ENCODE results near the gene UBLCP1. TPM values are rescaled to one million over a fixed set of nuclear protein-coding genes. Genes with fewer than 3 reads are reported as not detected.

UBLCP1 gene
- total and polyA plus RNA-seq, 2 of the 8 experiments (the other 6 are each of a cell fraction or from before 2014, with no cell fraction given): 13.0 to 40.9 TPM

- peaks cover 0 to 14% (median 12%) of the 10 kb centered on the region in 4 experiments; a peak in 5 of 7 replicates for H3K27me3 ChIP-seq (replicated peaks in 1 of 4; ENCODE audit: control insufficient read depth in 3 of 4, extremely low read depth in 1 of 4, insufficient read depth in 3 of 4, low read length in 3 of 4)
- no peak overlapping the region; the same call in 1 of the 2 replicates for H4K8ac ChIP-seq (ENCODE audit: extremely low read depth, insufficient read depth, low read length)
- no peak overlapping the region for H4K91ac ChIP-seq (replicated peaks; ENCODE audit: insufficient read length, low read length)
- H3K18ac ChIP-seq (ENCODE audit: extremely low read depth, low read length): no peak overlapping the region
- no peak overlapping the region for H3K27ac ChIP-seq (ENCODE audit: low read depth, low read length)
- H2BK20ac ChIP-seq (ENCODE audit: low read length): no peak overlapping the region
- no peak overlapping the region for H2AK5ac ChIP-seq (ENCODE audit: low read depth, low read length)
- no peaks in the 10 kb centered on the region for H3K79me2 ChIP-seq (ENCODE audit: control insufficient read depth in 1 of 2, insufficient read depth in 2 of 2, low read length in 2 of 2)
- no peaks in the 10 kb centered on the region for H3K9me3 ChIP-seq (ENCODE audit: insufficient read depth in 2 of 2, low read depth in 1 of 2, low read length in 1 of 2)
- no peaks in the 10 kb centered on the region for H3K79me1 ChIP-seq (ENCODE audit: low read depth, low read length)
- POLR2A ChIA-PET (ENCODE audit: partially characterized antibody): interaction anchor here (1.1 kb wide), 1 partner anchor 24 kb away, joined by 4 read pairs; no protein-coding TSS in a partner anchor
- CTCF ChIA-PET (ENCODE audit: partially characterized antibody): interaction anchor here (0.5 to 2.4 kb wide), 14 partner anchors 9 to 677 kb away, joined by 3 to 23 read pairs (median 4); no protein-coding TSS in a partner anchor
- H2AFZ ChIP-seq (ENCODE audit: low read length): peak overlapping the region; percentile 70
- H3K4me2 ChIP-seq (ENCODE audit: insufficient read depth in 1 of 2, low read depth in 2 of 2, low read length in 2 of 2): peak overlapping the region; percentile 51 to 56
- H4K5ac ChIP-seq (ENCODE audit: insufficient read length, low read depth, low read length): no peak overlapping the region
- no peak for FAIRE-seq
- WGBS, 2 experiments (ENCODE audit: extremely low coverage in 1 of 2, insufficient coverage in 1 of 2, insufficient read length in 1 of 2, insufficient replicate concordance in 2 of 2, low coverage in 1 of 2, low lambda C conversion rate in 2 of 2, missing lambda C conversion rate in 1 of 2): 8% methylated on average over 26 of the region's 26 CpGs; no CpG with 5 or more reads in 1 of the 2 experiments
- H3K23ac ChIP-seq (ENCODE audit: insufficient read length): no peak overlapping the region
- peak overlapping the region in 3 of 4 experiments; percentile 26 to 51 (median 38); a peak in 6 of 8 replicates for H3K4me3 ChIP-seq (ENCODE audit: extremely low read depth in 1 of 4, insufficient read depth in 2 of 4, low read depth in 3 of 4, low read length in 4 of 4)
- 0 out of 2 replicates have a peak overlapping the region, but pooled peaks have one; percentile 13 for H2BK15ac ChIP-seq (ENCODE audit: low read length)
- DNase-seq (ENCODE audit: low read depth in 1 of 2, low spot score in 2 of 2): peak; percentile 19 to 66
- H3K36me3 ChIP-seq (ENCODE audit: control insufficient read depth in 2 of 4, insufficient read depth in 4 of 4, low read length in 3 of 4): no peaks in the 10 kb centered on the region
- H3K4ac ChIP-seq (replicated peaks; ENCODE audit: insufficient read length, low read depth, low read length): no peak overlapping the region
- no peak overlapping the region for H2BK5ac ChIP-seq (ENCODE audit: low read depth, low read length)
- no peaks in the 10 kb centered on the region for H4K20me1 ChIP-seq (replicated peaks in 1 of 2; ENCODE audit: control insufficient read depth in 1 of 2, insufficient read depth in 2 of 2, low read length in 2 of 2)
- H2BK120ac ChIP-seq (replicated peaks; ENCODE audit: low read depth, low read length): no peak overlapping the region
- H3K14ac ChIP-seq (ENCODE audit: insufficient read length): no peak overlapping the region
- no peaks in the 10 kb centered on the region for H3K23me2 ChIP-seq (ENCODE audit: low read depth, low read length)
- H2BK12ac ChIP-seq (ENCODE audit: low read depth, low read length): no peak overlapping the region
- H3K56ac ChIP-seq (replicated peaks; ENCODE audit: insufficient read length, low read depth, low read length): no peak overlapping the region
- no peak overlapping the region; a peak in 1 of 7 replicates for H3K9ac ChIP-seq (replicated peaks in 1 of 4; ENCODE audit: extremely low read depth in 1 of 4, low read depth in 3 of 4, low read length in 3 of 4)
- peaks cover 0 to 2% (median under 1%) of the 10 kb centered on the region in 4 experiments; a peak in 3 of 7 replicates for H3K4me1 ChIP-seq (replicated peaks in 1 of 4; ENCODE audit: control insufficient read depth in 3 of 4, insufficient read depth in 4 of 4, low read length in 3 of 4)
- TF ChIP-seq MAX (IDR thresholded peaks at IDR 0.05) (peak; percentile 31), ASH2L (IDR thresholded peaks at IDR 0.05; ENCODE audit: low read length) (peak; percentile 54), POU5F1 (IDR thresholded peaks at IDR 0.05; ENCODE audit: low read depth, low read length) (no peak), SAP30 (IDR thresholded peaks at IDR 0.05; ENCODE audit: insufficient read depth, insufficient replicate concordance, low read length) (no peak), FOSL1 (IDR thresholded peaks at IDR 0.05; ENCODE audit: insufficient read depth, low read depth, low read length) (no peak), BRCA1 (IDR thresholded peaks at IDR 0.05; ENCODE audit: low read depth, low read length) (no peak), RXRA (IDR thresholded peaks at IDR 0.05; ENCODE audit: insufficient read depth, low read depth, low read length) (no peak), BCL11A (IDR thresholded peaks at IDR 0.05; ENCODE audit: low read depth in 2 of 2, low read length in 2 of 2) (no peak), SRF (IDR thresholded peaks at IDR 0.05; ENCODE audit: low read depth, low read length) (no peak), ZNF274 (IDR thresholded peaks at IDR 0.05; ENCODE audit: borderline replicate concordance, extremely low read depth, low read length) (no peak), TBP (IDR thresholded peaks at IDR 0.05; ENCODE audit: low read depth, low read length) (no peak), CBX5 (IDR thresholded peaks at IDR 0.05; ENCODE audit: low read depth, low read length) (no peak), E2F6 (IDR thresholded peaks at IDR 0.05) (peak; percentile 32; the same call in 1 of the 2 replicates)
Observed at GRCh38 chr5:159310511-159310910, 47.4 kb downstream of the UBLCP1 start.

Measured in H1 (cell line).